KMS-11 (cell line): Measurements from ENCODE around the gene KLHL25.
"Not testable (repeated sequence)": the region's sequence is repeated elsewhere in the genome, so short reads cannot be mapped to it uniquely, and the experiment has no call there.

Experiments
- H2AFZ ChIP-seq: fragments of 200-600 bp; sonication (generic); 2 replicates; pipeline ENCODE4 v1.6.1; 2016; ENCODE audit warnings: antibody characterized with exemption, mixed run types, low read depth
- H3K27ac ChIP-seq: fragments of 200-600 bp; sonication (generic); 2 replicates; pipeline ENCODE4 v1.6.1; 2016; ENCODE audit warnings: mild to moderate bottlenecking, mixed run types
- H3K27me3 ChIP-seq: fragments of 200-600 bp; sonication (generic); 2 replicates; pipeline ENCODE4 v1.6.1; 2017; ENCODE audit warnings: mild to moderate bottlenecking, low read depth, mixed run types, moderate library complexity; ENCODE audit not compliant: insufficient read depth
- H3K36me3 ChIP-seq: fragments of 200-600 bp; sonication (generic); 2 replicates; pipeline ENCODE4 v1.6.1; 2017; ENCODE audit warnings: mild to moderate bottlenecking, mixed run types; ENCODE audit not compliant: insufficient read depth
- H3K4me1 ChIP-seq: fragments of 200-600 bp; sonication (generic); 2 replicates; pipeline ENCODE4 v1.6.1; 2016; ENCODE audit warnings: mild to moderate bottlenecking, low read depth, mixed run types; ENCODE audit not compliant: poor library complexity, severe bottlenecking
- H3K4me2 ChIP-seq: fragments of 200-600 bp; sonication (generic); 2 replicates; pipeline ENCODE4 v1.7.0; 2016; ENCODE audit warnings: mild to moderate bottlenecking, mixed run types
- H3K4me3 ChIP-seq: fragments of 200-600 bp; sonication (generic); IDR thresholded peaks from 2 replicates; pipeline ENCODE4 v1.6.1; 2017; ENCODE audit warnings: low read depth, low read length, mixed read lengths; ENCODE audit not compliant: insufficient read depth
- H3K79me2 ChIP-seq: fragments of 200-600 bp; sonication (generic); 2 replicates; pipeline ENCODE4 v1.6.1; 2016; ENCODE audit warnings: low read depth, mixed run types; ENCODE audit not compliant: insufficient read depth
- H3K9ac ChIP-seq: fragments of 200-600 bp; sonication (generic); 2 replicates; pipeline ENCODE4 v1.6.1; 2016; ENCODE audit warnings: mild to moderate bottlenecking, mixed run types
- H4K20me1 ChIP-seq: fragments of 200-600 bp; sonication (generic); 2 replicates; pipeline ENCODE4 v1.6.1; 2016; ENCODE audit warnings: mild to moderate bottlenecking, mixed run types; ENCODE audit not compliant: insufficient read depth
- TF ChIP-seq, protein P1 (sequence below): fragments of 200-600 bp; sonication (generic); conservative IDR thresholded peaks from 2 replicates; pipeline ENCODE4 v1.6.1; 2017; ENCODE audit warnings: low read depth, mild to moderate bottlenecking, antibody characterized with exemption, low read length, moderate library complexity, mixed read lengths

Gene KLHL25

DNA sequence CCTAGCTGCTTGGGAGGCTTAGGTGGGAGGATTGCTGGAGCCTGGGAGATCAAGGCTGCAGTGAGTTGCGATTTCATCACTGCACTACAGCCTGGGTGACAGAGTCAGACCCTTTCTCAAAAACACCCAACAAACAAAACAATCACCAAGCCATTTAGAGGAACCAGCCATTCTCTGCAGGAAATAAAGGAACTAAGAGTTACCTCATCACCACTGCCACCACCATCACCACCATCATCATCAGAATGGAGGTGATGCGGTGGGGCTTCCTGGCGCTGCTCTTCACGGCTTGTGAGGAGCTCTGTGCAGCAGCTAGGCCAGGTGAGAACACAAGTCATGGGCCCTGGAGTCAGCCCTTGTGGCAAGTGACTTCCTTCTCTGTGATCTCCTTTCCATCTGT, 37.7 kb upstream of the KLHL25 start:
- Histone ChIP-seq H3K36me3 (no peaks in the 10 kb centered on the region), H3K27me3 (no peaks in the 10 kb centered on the region), H3K9ac (no peak overlapping the region), H3K4me2 (no peak overlapping the region), H2AFZ (no peak overlapping the region), H3K79me2 (no peaks in the 10 kb centered on the region), H3K27ac (no peak overlapping the region), H4K20me1 (no peaks in the 10 kb centered on the region), H3K4me1 (no peaks in the 10 kb centered on the region), H3K4me3 (no peak overlapping the region)
- TF ChIP-seq, protein P1, sequence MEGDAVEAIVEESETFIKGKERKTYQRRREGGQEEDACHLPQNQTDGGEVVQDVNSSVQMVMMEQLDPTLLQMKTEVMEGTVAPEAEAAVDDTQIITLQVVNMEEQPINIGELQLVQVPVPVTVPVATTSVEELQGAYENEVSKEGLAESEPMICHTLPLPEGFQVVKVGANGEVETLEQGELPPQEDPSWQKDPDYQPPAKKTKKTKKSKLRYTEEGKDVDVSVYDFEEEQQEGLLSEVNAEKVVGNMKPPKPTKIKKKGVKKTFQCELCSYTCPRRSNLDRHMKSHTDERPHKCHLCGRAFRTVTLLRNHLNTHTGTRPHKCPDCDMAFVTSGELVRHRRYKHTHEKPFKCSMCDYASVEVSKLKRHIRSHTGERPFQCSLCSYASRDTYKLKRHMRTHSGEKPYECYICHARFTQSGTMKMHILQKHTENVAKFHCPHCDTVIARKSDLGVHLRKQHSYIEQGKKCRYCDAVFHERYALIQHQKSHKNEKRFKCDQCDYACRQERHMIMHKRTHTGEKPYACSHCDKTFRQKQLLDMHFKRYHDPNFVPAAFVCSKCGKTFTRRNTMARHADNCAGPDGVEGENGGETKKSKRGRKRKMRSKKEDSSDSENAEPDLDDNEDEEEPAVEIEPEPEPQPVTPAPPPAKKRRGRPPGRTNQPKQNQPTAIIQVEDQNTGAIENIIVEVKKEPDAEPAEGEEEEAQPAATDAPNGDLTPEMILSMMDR = no peak

DNA sequence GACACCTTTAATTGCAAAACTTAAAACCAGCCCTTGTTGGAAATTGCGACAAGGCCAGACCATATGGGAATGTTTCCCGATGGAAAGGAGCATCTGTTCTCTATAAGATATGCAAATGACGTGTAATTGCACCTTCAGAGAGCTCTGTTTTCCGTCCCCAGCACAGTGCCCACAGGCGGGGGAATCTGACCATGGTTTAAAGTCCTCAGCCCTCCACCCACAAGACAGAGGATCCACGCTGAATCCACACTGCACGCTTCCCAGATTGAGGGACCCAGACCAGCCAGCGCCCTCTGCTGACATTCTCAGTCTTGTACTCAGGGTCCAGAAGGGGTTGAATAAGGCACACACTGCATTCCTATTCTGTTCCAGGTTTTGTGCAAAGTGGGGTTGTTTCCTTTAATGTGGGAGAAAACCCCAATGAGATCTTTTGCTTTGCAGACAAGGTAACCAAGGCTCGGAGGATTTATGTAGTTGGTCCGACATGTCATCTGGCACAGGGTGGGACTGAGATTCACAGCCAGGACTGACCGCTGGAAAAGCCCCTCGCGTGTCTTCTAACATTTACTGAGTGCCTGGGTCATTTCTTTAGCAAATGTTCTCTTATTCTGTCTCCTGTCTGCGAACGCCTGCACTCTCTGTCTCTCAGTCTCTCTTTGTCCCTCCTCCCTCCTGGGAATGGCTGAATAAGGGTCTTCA, 36.8 kb upstream of the KLHL25 start:
- Histone ChIP-seq H2AFZ (peak overlapping the region; percentile 17; the same call in 1 of the 2 replicates), H3K27ac (no peak overlapping the region), H3K4me2 (no peak overlapping the region), H3K36me3 (no peaks in the 10 kb centered on the region), H3K4me3 (no peak overlapping the region), H4K20me1 (no peaks in the 10 kb centered on the region), H3K79me2 (no peaks in the 10 kb centered on the region), H3K4me1 (no peaks in the 10 kb centered on the region), H3K27me3 (no peaks in the 10 kb centered on the region), H3K9ac (no peak overlapping the region)
- TF ChIP-seq, protein P1 = peak; percentile 50

DNA sequence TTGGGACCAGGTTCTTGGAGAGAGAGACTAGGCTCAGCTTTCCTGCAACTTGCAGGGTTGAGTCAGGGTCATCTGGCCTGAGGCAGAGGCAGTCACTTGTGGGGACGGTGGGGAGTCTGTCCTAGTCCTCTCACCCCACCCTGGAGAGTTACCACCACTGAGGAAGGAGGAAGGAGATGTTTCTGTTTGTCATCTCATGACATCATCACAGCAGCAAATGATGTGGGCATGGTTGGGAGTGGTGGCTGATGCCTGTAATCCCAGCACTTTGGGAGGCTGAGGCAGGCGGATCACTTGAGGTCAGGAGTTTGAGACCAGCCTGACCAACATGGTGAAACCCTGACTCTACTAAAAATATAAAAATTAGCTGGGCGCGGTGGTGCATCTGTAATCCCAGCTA, 35.0 kb upstream of the KLHL25 start:
- not testable (repeated sequence) for H3K27ac ChIP-seq, H3K4me1 ChIP-seq, H3K4me2 ChIP-seq, H3K27me3 ChIP-seq, H3K36me3 ChIP-seq, H3K4me3 ChIP-seq, H3K79me2 ChIP-seq, H3K9ac ChIP-seq, H4K20me1 ChIP-seq, H2AFZ ChIP-seq

DNA sequence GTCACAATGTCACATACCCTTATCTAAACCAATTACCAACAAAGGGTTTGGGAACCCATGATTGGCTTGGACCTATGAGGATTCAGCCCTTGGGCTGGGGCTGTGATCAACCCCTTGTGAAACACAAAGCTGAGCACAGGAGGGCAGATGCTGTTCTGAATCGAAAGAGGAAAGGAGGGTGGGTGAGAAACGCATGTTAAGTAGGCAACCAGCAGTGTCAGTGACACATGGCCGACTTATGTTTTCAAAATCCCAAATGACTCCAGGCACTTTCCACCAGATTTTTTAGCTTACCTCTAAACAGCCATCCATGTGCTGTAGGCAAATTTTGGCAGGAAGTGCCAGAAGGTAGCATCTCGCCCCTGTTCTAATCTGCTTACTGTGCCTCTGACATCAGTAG, 34.1 kb upstream of the KLHL25 start:
- Histone ChIP-seq H3K36me3 (no peaks in the 10 kb centered on the region), H4K20me1 (no peaks in the 10 kb centered on the region), H3K9ac (no peak overlapping the region), H3K27me3 (no peaks in the 10 kb centered on the region), H3K4me1 (no peaks in the 10 kb centered on the region), H3K4me3 (no peak overlapping the region), H3K4me2 (no peak overlapping the region), H3K79me2 (no peaks in the 10 kb centered on the region), H2AFZ (no peak overlapping the region), H3K27ac (no peak overlapping the region)
- TF ChIP-seq, protein P1 = no peak

DNA sequence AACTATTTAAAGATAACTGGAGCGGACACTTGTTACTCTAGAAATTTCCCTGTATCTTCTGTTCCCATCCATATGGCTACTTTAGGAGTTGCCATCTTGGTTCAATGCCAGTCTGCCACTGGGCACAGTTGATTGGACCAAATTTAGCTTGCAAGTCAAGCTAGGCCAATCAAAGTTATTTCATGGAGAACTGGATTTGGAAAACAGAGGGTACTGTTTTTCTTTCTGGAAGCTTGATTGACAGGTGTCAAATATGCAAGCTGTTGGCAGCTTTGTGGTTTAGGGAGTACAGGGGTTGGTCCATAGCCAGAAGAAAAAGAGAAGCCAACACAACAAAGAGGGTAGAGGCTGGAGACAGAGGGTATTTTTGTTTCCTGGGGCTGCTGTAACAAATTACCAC, 33.4 kb upstream of the KLHL25 start:
- Histone ChIP-seq H3K9ac (no peak overlapping the region), H3K27me3 (no peaks in the 10 kb centered on the region), H3K4me1 (no peaks in the 10 kb centered on the region), H3K4me3 (no peak overlapping the region), H4K20me1 (no peaks in the 10 kb centered on the region), H3K27ac (no peak overlapping the region), H3K36me3 (no peaks in the 10 kb centered on the region), H3K4me2 (no peak overlapping the region), H3K79me2 (no peaks in the 10 kb centered on the region), H2AFZ (no peak overlapping the region)
- TF ChIP-seq, protein P1 = no peak
